NCI-H345 (cell line): Measurements from ENCODE around the gene ART5.
"Not testable (repeated sequence)": the region's sequence is repeated elsewhere in the genome, so short reads cannot be mapped to it uniquely, and the experiment has no call there.

Experiments used
- DNase-seq: peaks from one replicate; lab custom pipeline; 2025; lab: John Stamatoyannopoulos, UW

The ART5 gene

DNA sequence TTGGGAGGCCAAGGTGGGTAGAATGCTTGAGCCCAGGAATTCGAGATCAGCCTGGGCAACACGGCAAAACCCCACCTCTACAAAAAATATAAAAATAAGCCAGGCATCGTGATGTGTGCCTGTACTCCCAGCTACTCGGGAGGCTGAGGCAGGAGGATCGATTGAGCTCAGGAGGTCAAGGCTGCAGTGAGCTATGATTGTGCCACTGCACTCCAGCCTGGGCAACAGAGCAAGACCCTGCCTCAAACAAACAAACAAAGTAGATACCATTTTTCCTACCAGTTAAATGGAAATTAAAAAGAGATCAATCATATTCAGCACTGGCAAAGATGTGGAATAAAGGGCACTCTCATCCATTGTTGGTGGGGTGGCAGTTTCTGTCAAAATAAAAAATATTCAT is 15.5 kb upstream of the ART5 start:
- not testable (repeated sequence) for DNase-seq

DNA sequence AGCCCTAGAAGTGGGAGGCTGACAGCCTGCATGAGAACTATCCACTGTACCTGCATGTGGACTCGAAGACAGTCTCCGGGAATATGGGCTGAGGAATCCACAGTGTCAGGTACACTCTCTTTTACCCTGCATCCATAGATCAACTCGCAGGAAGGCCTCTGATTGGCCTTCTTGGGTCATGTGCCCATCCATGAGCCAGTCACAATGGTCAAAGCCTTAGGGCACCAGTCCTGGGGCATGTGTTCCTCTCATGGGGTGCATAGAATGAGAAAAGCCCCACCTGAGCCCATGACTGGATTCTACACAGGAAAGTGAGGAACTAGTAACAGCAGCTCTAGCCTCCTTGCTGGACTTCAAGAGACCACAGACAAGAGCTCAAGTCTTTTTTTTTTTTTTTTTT is 13.8 kb upstream of the ART5 start:
- no peak for DNase-seq

DNA sequence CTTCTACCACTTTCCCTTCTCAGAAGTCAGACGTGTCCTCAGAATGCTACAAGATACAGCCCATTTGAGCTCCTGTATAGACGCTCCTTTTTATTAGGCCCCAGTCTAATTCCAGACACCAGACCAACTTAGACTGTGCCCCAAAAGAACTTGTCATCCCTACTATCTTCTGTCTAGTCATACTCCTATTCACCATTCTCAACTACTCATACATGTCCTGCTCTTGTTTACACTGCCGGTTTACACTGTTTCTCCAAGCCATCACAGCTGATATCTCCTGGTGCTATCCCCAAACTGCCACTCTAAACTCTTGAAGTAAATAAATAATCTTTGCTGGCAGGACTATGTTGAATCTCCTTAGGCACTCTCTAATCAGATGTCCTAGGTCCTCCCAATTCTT is 10.7 kb upstream of the ART5 start:
- not testable (repeated sequence) for DNase-seq

DNA sequence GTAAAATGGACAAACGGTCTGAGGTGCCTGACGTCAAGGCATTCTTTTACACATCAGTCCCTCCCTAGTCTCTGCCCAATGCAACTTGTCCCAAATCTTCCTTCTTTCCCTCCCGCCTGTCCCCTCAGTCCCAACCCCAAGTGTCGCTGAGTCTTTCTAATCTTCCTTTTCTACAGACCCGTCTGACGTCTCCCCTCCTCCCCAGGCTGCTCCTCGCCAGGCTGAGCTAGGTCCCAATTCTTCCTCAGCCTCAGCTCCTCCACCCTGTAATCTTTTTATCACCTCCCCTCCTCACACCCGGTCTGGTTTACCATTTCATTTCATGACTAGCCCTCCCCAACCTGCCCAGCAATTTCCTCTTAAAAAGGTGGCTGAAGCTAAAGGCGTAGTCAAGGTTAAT is 7.6 kb upstream of the ART5 start:
- DNase-seq, result not testable (repeated sequence)

DNA sequence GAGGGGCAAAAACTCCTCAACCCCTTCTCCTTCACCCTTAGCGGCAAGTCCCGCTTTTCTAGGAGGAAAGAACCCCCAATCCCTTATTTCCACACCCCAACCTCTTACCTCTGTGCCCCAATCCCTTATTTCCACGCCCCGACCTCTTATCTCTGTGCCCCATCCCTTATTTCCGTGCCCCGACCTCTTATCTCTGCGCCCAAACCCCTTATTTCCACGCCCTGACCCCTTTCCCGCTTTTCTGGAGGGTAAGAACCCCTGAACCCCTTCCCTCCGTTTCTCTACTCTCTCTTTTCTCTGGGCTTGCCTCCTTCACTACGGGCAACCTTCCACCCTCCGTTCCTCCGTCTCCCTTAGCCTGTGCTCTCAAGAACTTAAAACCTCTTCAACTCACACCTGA is 7.1 kb upstream of the ART5 start:
- DNase-seq, result not testable (repeated sequence)

DNA sequence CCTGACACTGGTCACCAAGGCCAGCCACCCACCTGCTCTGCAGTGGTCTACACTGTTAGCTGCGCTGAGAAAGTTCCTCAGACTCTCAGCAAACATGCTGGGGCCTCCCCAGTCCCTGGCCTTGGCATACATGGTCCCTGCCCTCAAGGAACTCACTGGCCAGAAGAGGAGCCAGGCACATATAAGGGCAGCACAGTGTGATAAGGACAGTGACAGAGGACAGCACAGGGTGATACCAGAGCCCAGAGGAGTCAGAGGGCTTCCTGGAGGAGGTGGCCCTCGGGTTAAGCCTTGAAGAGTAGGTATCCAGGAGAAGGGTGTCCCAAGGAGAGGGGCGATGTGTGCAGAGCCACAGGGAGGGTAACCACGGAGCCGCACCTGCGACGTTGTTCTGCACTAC is 3.8 kb upstream of the ART5 start:
- DNase-seq, result no peak

DNA sequence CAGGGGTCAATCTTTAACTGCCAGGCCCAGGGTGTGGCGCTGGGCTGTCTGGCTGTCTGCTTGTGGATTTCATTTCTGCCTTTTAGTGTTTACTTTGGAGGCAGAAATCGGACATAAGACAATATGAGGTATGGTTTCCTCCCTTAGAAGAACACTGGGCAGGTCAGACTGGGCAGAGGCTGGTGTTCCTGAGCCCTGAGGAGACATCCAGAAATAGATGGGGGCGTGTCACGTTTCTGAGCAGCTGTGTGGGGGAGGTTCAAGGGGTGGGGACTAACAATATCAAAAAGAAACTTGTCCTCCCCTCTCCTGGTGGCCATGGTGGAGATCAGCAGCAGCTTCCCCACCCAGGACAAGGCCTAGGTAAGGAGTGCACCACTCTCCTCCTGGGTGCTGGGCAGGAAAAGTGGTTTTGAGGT is 3.0 kb upstream of the ART5 start, which contains the start of gene ART1:
Gene ART1, plus strand, starts transcription at position 312 of the 419 bp plus-strand sequence. CDS start 14,086 bp downstream, outside the sequence.
- no peak for DNase-seq

DNA sequence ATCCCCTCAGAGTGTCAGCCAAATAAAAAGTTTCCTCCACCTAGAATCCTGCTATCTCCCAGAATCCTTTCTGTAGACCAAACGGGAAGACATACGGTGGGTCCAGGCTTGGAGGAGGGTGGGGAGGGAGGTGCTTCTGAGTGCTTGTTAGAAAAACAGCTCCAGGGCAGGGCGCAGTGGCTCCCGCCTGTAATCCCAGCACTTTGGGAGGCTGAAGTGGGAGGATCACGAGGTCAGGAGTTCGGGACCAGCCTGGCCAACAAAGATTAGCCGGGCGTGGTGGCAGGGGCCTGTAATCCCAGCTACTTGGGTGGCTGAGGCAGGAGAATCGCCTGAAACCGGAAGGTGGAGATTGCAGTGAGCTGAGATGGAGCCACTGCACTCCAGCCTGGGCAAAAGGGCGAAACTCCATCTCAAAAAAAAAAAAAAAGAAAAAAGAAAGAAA is 1.3 kb upstream of the ART5 start:
- not testable (repeated sequence) for DNase-seq

DNA sequence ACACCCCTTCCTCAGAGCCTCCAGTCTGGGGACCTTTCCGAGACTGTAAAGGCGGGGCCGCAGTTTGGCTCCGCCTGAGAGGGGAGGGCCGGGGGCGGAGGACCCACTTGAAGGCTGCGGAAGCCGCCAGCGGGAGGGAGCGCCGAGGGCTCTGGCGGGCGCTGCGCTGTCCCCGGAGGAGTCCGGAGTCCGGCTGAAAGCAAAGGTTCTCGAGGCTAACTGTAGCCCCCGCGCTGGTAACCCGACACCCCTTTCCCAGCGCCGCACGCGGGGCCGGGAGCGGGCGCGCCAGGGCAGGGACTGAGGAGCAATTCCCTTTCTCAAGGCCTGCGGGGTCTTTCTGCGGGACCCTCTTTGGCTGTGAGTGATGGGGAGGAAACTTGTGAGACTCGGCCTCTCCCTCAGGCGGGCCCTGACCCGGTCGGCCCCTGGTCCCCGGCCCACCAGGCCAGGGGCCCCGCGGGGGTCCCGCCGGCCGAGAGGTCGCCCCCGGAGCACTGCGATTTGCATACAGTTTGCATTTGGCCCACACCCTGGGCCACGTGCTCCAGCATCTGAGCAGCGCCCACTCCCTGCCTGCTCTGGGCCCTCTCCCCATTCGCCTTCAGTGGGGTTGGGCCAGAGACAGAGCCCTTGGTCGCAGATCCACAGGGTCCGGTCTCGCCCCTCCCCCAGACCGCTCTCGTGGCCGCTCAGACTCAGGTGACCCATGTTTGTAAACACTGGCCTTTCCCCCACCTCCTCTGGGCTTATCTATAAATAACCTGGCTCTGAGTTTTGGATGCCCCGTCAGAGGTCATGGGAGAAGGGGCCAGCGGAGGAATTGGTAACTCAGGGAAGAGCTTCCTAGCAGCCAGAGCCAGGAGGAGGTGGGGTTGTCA is 519 bp upstream of the ART5 start:
- peak; percentile 92 for DNase-seq

DNA sequence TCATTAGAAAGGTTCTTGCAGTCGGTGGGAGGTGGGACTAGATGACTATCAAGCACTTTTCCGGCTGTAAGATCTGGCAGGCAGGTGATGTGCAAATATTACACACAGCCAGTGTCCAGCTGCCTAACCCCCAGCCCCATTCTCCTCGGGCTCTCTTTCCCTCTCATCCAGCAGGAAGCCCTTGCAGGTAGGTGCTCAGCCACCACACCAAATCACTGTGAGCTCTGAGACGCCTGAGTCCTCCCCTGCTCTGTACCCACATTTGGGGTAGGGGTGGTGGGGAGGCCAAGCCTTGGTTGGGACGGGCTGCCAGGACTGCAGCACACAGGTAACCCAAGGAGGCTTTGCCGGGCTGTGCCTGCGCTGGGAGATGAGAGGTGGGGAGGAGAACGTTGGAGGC is 601 bp downstream of the ART5 start:
- DNase-seq, result no peak

DNA sequence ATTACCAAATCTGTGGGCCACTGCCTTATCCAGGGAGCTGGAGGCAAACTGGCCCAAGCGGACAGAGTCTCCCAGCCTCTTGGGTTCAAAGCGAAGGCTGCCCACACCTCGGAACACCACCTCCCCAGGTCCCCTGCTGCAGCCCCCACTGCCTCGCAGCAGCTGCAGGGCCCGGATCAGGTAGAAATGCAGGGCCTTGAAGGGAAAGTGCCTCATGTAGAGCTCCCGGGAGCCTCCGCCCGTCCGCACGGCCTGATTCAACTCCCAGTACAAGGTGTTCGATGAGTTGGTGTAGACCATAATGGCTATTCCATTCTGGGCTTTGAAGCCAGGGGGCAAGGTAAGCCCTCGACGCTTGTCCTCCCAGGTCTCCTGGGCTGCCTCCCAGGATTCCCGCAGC is 2.0 kb downstream of the ART5 start:
- no peak for DNase-seq

DNA sequence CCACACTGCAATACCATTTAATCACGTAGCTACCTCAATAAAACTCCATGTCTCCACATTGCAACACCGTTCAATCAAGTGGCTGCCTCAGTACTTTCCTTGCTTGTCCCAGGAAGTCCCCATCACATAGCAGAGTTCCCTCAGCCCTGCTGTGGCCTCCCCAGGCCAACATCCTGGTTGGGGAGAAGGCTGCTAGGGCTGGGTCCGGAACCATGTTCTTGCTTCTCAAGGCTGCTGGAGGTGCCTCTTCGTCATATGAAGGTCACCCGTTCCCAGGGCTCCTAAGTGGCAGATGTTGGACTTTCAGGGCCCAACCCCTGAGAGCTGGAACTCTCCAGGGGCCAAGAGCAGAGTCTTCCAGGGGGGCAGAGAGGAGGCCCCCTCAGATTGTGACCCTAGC is 3.3 kb downstream of the ART5 start:
- DNase-seq, result no peak

DNA sequence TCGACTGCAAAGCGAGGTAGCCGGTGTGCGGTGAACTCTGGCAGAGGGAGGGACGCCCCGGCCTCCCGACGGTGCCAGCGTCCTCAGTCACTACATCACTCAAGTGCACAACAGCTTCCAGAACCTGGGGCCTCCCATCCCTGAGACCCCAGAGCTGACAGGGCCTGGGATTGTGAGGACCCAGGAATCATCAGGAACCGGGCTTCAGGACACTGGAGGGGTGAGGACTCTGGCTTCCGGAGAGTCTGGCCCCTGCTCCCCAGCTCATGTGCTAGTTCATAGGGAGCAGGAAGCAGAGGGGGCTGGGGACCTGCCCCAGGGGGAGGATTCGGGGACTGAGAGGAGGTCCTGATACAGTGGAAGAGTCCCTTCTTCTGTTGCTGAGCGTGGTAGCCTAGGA is 4.6 kb downstream of the ART5 start:
- DNase-seq, result no peak

DNA sequence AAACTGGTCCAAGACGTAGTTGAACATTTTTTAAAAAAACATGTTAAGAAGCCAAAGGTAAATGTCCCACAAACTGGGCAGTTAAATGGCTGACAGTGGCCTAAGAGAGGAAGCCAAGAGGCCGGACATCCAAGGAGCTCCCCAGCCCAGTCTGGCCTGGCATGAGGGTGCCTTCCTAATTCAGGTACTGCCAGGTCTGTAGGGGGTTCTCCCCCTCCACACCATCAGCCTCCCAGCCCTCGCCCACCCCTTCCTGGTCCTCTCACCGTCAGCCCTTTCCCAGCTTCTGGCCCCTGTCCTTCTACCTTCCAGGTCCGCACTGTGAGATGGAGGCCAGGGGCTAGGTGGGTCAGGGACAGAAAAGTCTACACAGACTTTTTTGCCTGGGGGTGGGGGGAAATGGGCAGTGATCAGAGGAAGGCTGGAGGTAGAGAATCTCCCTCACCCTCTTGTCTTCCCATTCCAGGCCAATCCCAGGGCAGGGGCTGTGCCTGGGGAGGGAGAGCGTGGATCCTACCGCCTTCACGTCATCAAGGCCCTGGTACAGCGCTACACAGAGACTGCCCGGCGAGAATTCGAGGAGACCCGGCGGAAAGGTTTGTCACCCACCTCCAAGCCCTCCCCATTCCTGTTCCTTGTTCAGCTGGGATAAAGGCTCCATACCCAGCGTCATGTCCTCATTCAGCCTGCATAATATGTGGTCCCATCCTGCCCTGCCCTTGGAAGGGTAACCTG is 6.0 kb downstream of the ART5 start:
- DNase-seq, result no peak

DNA sequence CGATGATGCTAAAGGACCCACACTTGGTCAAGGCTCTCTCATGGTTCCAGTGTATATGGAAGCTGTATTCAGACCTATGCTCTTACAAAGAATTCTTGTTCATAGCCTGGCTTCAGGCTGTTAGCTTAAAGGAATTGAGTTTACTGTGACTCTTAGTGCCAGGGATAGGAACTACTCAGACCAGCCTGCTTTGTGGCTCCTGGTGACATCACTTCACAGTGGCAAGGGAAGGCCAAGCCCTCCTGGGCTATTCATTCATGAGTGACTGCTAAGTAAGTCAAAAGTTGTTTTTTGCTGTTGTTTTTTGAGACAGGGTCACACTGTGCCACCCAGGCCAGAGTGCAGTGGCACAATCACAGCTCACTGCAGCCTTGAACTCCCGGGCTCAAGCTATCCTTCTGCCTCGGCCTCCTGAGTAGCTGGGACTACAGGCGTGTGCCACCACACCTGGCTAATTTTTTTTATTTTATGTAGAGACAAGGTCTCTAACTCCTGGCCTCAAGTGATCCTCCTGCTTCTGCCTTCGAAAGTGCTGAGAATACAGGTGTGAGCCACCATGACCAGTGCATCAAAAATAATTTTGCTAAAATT is 9.6 kb downstream of the ART5 start:
- no peak for DNase-seq

DNA sequence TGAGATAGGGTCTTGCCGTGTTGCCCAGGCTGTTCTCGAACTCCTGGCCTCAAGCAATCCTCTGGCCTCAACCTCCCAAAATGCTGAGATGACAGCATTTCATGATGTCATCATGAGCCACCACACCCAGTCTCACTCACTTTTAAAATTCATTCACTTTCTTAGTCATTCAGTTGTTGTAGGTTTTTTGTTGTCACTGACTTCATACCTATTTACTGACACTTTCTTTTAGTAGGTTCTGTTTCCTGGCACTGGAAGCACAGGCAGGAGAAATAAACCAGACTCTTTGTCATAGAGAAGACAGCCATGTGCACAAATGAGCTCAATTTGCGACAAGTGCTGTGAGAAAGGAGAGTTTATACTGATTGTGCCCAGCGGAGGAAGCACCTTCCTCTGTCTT is 10.5 kb downstream of the ART5 start:
- no peak for DNase-seq

DNA sequence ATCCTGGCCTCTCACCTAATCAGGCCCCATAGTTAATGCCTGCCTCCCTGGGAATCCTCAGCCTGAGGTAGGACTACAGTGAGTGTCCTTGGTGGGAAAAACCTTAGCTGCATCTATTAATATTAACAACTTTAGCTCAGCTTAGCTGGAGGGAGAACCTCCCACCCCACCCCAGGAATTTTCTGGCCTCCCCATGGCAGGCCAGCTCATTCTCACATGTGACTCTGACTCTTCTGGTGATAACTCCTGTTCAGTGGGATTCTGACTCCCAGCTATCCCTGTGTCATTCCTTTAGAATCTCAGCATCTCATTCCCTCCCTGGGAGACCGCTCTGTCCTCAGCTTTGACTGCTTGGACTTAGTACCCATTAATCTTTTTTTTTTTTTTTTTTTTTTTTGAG is 14.5 kb downstream of the ART5 start:
- DNase-seq, result no peak

DNA sequence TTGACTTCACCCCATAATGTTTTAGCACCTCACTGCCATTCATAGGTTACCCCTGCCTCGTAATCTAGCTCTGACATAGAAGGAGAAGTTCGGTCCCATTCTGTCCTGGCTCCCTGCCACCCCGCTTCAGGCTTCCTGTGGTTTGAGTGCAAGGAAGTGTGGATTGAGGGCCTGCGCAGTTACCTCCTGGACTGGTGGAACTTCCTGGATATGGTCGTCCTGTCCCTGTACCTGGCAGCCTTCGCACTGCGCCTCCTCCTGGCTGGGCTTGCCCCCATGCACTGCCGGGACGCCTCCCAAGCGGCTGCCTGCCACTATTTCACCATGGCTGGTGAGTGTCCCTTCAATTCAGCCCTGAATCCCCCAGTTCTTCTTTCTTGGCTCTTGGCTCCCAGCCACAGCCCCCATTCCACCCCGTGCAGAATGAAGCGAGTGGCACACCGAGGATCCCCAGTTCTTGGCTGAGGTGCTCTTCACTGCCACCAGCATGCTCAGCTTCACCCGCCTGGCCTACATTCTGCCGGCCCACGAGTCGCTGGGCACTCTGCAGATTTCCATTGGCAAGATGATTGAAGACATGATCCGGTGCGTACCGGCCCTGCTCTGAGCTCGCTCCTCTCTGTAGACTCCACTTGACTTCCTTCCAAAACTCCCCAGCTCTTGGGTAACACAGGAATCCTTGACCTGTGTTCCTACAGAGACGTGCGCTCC is 15.4 kb downstream of the ART5 start:
- DNase-seq, result no peak

DNA sequence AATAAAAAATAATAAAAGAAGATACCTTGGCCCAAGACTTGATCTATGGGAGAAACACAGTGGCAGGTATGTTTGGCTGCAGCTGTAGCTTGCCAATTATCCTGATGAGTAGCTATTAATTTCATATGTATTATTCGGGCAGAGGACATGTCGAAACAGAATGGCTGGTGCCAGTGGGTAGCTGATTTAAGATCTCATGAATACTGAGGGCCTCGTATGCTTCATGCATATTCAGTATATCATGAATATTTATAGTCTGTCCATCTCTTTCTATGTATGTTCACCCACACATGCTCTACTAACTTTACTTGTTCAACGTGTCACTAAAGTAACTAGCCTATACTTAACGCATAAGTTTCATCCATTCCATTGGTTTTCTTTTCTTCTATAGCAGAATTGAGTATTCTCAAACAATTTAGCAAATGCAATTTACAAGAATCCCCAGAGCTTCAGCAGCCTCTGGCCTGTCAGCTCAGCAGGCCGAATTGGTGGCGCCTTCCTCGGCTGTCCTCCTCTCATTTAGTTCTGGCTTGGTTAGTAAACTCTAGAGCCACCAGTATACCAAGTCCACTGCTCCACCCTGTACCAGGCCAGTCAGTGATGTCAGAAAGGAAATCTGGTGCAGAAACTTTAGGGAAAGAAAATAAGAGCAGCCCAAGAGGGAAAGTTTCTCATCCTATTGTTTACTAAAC is 17.9 kb downstream of the ART5 start:
- DNase-seq, result no peak

DNA sequence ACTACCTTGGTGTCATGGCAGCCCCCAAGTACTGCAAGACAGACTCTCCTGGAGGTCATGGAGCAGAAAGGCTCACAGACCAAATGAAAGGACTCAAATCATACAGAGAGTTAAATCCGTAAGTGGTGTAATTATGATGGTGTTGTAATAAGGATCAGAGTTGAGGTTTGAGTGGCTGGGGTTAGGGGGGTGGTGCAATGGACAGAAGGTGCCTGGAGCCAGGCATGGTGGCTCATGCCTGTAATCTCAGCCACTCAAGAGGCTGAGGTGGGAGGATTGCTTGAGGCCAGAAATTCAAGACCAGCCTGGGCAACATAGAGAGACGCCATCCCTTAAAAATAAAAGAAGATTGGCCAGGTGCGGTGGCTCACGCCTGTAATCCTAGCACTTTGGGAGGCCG is 18.7 kb downstream of the ART5 start:
- DNase-seq, result no peak

DNA sequence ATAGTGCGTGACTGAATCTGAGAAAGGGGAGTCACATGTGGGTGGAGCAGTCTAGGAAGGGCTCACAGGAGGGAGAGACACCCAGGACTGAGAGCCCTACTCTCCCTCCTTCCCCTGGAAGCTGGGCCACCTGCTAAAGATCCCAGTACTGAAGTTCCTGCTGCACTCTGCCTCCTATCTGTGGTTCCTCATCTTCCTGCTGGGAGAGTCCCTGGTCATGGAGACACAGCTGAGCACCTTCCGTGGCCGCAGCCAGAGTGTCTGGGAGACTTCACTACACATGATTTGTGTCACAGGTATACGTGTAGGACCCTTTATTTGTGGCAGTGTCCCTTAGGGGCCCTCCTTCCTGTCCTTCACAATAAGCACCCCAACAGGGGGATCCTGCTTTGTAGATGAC is 19.3 kb downstream of the ART5 start:
- no peak for DNase-seq

DNA sequence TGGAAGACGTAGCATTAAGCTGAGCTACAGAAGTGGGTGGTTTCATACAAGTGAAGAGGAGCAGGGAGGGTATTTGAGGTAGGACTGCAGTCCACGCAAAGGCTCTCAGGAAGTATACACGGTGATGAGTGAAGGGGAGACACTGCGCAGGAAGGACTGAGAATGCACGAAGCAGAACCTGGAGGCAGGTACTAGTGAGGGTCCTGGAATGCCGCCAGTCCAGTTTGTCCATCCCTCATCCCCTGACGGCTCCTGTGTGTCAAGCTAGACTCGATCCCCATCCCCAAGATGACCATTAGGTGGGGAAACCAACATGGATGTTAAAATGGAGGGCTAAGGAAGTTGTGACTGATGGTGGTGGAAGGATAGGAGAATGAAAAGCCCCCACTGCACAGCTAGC is 23.8 kb downstream of the ART5 start:
- DNase-seq, result no peak
